Lower leg skin (tissue), 3 donors: Measurements from ENCODE around the gene ATP11C.

Experiments used
- CTCF ChIP-seq, 3 donors: fragments of 450-650 bp; IDR thresholded peaks; one replicate each; pipeline ENCODE4 v1.5.1; 2016; ENCODE audit warnings: antibody characterized with exemption in 3 of 3, mild to moderate bottlenecking in 3 of 3, moderate library complexity in 2 of 3
- POLR2A ChIP-seq, 2 donors: fragments of 450-650 bp; IDR thresholded peaks; one replicate each; pipeline ENCODE4 v1.6.1; 2016 to 2017; ENCODE audit warnings: antibody characterized with exemption in 2 of 2, mild to moderate bottlenecking in 1 of 2, moderate library complexity in 1 of 2

DNA sequence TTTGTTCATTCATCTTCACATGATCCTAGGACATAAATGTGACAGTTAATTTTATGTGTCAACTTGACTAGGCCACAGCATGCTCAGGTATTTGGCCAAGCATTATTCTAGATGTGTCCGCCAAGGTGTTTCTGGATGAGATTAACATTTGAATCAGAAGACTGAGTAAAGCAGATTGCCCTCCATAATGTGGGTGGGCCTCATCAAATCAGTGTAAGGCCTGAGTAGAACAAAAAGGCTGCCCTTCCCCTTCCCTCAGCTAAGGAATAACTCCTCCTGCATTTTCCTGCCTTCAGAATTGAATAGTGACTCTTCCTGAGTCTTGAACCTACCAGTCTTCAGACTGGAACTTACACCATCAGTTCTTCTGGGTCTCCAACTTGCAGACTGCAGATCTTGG, 18.4 kb downstream of the ATP11C start:
- TF ChIP-seq CTCF (IDR thresholded peaks at IDR 0.05) (no peak), POLR2A (IDR thresholded peaks at IDR 0.05) (no peak)
